Mesendoderm (in vitro differentiated cells): ENCODE measurements around the gene CHCHD6.

Source experiments
- DNase-seq: peaks from one replicate; pipeline ENCODE4 v3.0.0; 2013
- H2AK5ac ChIP-seq: 2 replicates; pipeline ENCODE4 v1.6.1; 2013; ENCODE audit warnings: low read length, inconsistent platforms
- H2BK120ac ChIP-seq: 2 replicates; pipeline ENCODE4 v1.6.1; 2013; ENCODE audit warnings: low read depth, mild to moderate bottlenecking, low read length, moderate library complexity, mixed read lengths
- H2BK15ac ChIP-seq: replicated peaks from 2 replicates; pipeline ENCODE4 v1.6.1; 2013; ENCODE audit warnings: low read depth, mild to moderate bottlenecking, moderate library complexity
- H2BK5ac ChIP-seq: 2 replicates; pipeline ENCODE4 v1.6.1; 2013; ENCODE audit warnings: low read length, inconsistent platforms
- H3K18ac ChIP-seq: 2 replicates; pipeline ENCODE4 v1.6.1; 2013; ENCODE audit warnings: mild to moderate bottlenecking, low read length, mixed read lengths
- H3K23ac ChIP-seq: one replicate; pipeline ENCODE4 v1.6.1; 2013; ENCODE audit warnings: low read length
- H3K27ac ChIP-seq: 2 replicates; pipeline ENCODE4 v1.5.1; 2013; ENCODE audit warnings: low read depth, mild to moderate bottlenecking, inconsistent platforms, low read length, moderate library complexity
- H3K27me3 ChIP-seq: 2 replicates; pipeline ENCODE4 v1.6.1; 2013; ENCODE audit warnings: low read length, control low read depth, mild to moderate bottlenecking, inconsistent platforms; ENCODE audit not compliant: insufficient read depth, poor library complexity
- H3K36me3 ChIP-seq: 2 replicates; pipeline ENCODE4 v1.6.1; 2013; ENCODE audit warnings: low read length, inconsistent platforms; ENCODE audit not compliant: control insufficient read depth, insufficient read depth
- H3K4ac ChIP-seq: one replicate; pipeline ENCODE4 v1.6.1; 2013; ENCODE audit warnings: low read depth, mild to moderate bottlenecking, low read length, moderate library complexity
- H3K4me1 ChIP-seq: 2 replicates; pipeline ENCODE4 v1.6.1; 2013; ENCODE audit warnings: low read depth, low read length, inconsistent platforms; ENCODE audit not compliant: control insufficient read depth
- H3K4me2 ChIP-seq: 2 replicates; pipeline ENCODE4 v1.6.1; 2013; ENCODE audit warnings: low read length
- H3K4me3 ChIP-seq: 2 replicates; pipeline ENCODE4 v1.5.1; 2013; ENCODE audit warnings: mild to moderate bottlenecking, low read length
- H3K56ac ChIP-seq: one replicate; pipeline ENCODE4 v1.6.1; 2013; ENCODE audit warnings: low read length
- H3K79me1 ChIP-seq: 2 replicates; pipeline ENCODE4 v1.6.1; 2013; ENCODE audit warnings: low read length, inconsistent platforms
- H3K79me2 ChIP-seq: 2 replicates; pipeline ENCODE4 v1.6.1; 2013; ENCODE audit warnings: mild to moderate bottlenecking, low read length; ENCODE audit not compliant: control insufficient read depth, insufficient read depth
- H3K9ac ChIP-seq: 2 replicates; pipeline ENCODE4 v1.6.1; 2013; ENCODE audit warnings: low read length, inconsistent platforms
- H4K5ac ChIP-seq: one replicate; pipeline ENCODE4 v1.6.1; 2013; ENCODE audit warnings: low read length
- H4K8ac ChIP-seq: one replicate; pipeline ENCODE4 v1.6.1; 2013; ENCODE audit warnings: low read depth, mild to moderate bottlenecking, control low read depth, low read length, moderate library complexity
- WGBS: extraction: QIAGEN DNeasy Blood & Tissue Kit; methylation state at CpG from one replicate; pipeline ENCODE4 v1.1.7; 2013; ENCODE audit warnings: low lambda C conversion rate, missing lambda C conversion rate; ENCODE audit not compliant: insufficient coverage; ENCODE audit errors: extremely low coverage; 5-methylcytosine and 5-hydroxymethylcytosine counted together

CHCHD6 gene

DNA sequence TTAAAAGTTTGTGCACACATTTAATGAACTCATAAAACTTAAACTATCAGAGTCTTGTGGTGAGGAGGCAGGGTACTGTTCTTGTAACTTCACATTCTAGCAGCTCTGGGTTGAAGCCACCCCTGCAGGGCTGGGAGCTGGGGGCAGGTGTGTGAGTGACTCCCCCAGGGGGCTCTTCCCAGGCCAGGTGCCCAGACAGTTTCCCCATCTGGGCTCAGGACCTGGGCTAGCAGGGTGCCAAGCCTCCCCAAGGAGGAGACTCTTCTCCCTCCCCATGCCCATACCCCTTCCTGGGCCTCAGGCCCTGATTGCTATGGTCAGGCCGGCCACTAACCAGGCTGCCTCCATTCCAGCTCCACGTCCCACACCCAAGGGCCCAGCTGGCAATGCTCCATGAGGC lies 22.0 kb upstream of the CHCHD6 start:
- Histone ChIP-seq H2AK5ac (no peak overlapping the region), H3K27ac (no peak overlapping the region), H3K4me1 (peaks cover 3% of the 10 kb centered on the region), H3K4ac (no peak overlapping the region), H3K18ac (no peak overlapping the region), H4K5ac (no peak overlapping the region), H4K8ac (no peak overlapping the region), H3K56ac (no peak overlapping the region), H2BK15ac (no peak overlapping the region), H3K36me3 (no peaks in the 10 kb centered on the region), H2BK120ac (no peak overlapping the region), H3K9ac (no peak overlapping the region), H3K4me2 (no peak overlapping the region), H3K23ac (no peak overlapping the region), H3K79me1 (no peaks in the 10 kb centered on the region), H3K79me2 (no peaks in the 10 kb centered on the region), H3K27me3 (no peaks in the 10 kb centered on the region), H3K4me3 (no peak overlapping the region), H2BK5ac (no peak overlapping the region)
- no CpG with 5 or more reads among the region's 2 CpGs for WGBS
- DNase-seq = no peak

- H3K27ac ChIP-seq = no peak overlapping the region
- no peak overlapping the region for H4K5ac ChIP-seq
- H3K4me1 ChIP-seq = peaks cover 3% of the 10 kb centered on the region
- no peak overlapping the region for H3K18ac ChIP-seq
- H3K23ac ChIP-seq = no peak overlapping the region
- no peak overlapping the region for H2BK5ac ChIP-seq
- no peak overlapping the region for H3K4me3 ChIP-seq
- H4K8ac ChIP-seq = no peak overlapping the region
- no peak overlapping the region for H3K9ac ChIP-seq
- no peak overlapping the region for H3K56ac ChIP-seq
- DNase-seq = no peak
- H3K79me1 ChIP-seq = no peaks in the 10 kb centered on the region
- H2BK15ac ChIP-seq = no peak overlapping the region
- no peaks in the 10 kb centered on the region for H3K79me2 ChIP-seq
- H2AK5ac ChIP-seq = no peak overlapping the region
- H3K27me3 ChIP-seq = no peaks in the 10 kb centered on the region
- H2BK120ac ChIP-seq = no peak overlapping the region
- H3K36me3 ChIP-seq = no peaks in the 10 kb centered on the region
- no CpG with 5 or more reads among the region's 5 CpGs for WGBS
- no peak overlapping the region for H3K4me2 ChIP-seq
- no peak overlapping the region for H3K4ac ChIP-seq
Measured at GRCh38 chr3:126683069-126683468, 21.0 kb upstream of the CHCHD6 start.

- H3K4me2 ChIP-seq = no peak overlapping the region
- no peak overlapping the region for H3K9ac ChIP-seq
- H3K4me3 ChIP-seq = no peak overlapping the region
- H3K56ac ChIP-seq = no peak overlapping the region
- H2AK5ac ChIP-seq = no peak overlapping the region
- peaks cover 3% of the 10 kb centered on the region for H3K4me1 ChIP-seq
- no CpG with 5 or more reads among the region's 7 CpGs for WGBS
- no peaks in the 10 kb centered on the region for H3K27me3 ChIP-seq
- no peak for DNase-seq
- H4K8ac ChIP-seq = no peak overlapping the region
- H2BK5ac ChIP-seq = no peak overlapping the region
- H3K27ac ChIP-seq = no peak overlapping the region
- no peak overlapping the region for H3K18ac ChIP-seq
- H2BK120ac ChIP-seq = no peak overlapping the region
- no peaks in the 10 kb centered on the region for H3K36me3 ChIP-seq
- H3K23ac ChIP-seq = no peak overlapping the region
- no peaks in the 10 kb centered on the region for H3K79me1 ChIP-seq
- no peaks in the 10 kb centered on the region for H3K79me2 ChIP-seq
- no peak overlapping the region for H3K4ac ChIP-seq
- H2BK15ac ChIP-seq = no peak overlapping the region
- H4K5ac ChIP-seq = no peak overlapping the region
Measured at GRCh38 chr3:126684218-126684751, 19.8 kb upstream of the CHCHD6 start.

DNA sequence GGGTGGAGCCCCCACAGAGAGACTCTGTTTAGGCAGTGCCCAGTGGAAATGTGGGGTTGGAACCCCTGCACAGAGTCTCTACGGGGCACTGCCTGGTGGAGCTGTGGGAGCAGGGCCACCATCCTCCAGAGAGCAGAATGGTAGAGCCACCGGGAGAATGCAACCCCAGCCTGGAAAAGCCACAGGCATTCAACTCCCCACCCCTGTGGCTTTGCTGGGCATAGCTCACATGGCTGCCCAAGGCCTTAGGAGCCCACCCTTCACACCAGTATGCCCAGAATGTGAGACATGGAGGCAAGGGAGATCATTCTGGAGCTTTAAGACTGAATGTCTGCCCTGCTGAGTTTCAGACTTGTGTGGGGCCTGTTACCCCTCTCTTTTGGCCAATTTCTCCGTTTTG lies 19.0 kb upstream of the CHCHD6 start:
- Histone ChIP-seq H3K27ac (no peak overlapping the region), H3K4me3 (no peak overlapping the region), H3K18ac (no peak overlapping the region), H3K4me2 (no peak overlapping the region), H4K8ac (no peak overlapping the region), H3K27me3 (no peaks in the 10 kb centered on the region), H3K36me3 (no peaks in the 10 kb centered on the region), H3K79me2 (no peaks in the 10 kb centered on the region), H2BK120ac (no peak overlapping the region), H2AK5ac (no peak overlapping the region), H3K4ac (no peak overlapping the region), H3K56ac (no peak overlapping the region), H2BK5ac (no peak overlapping the region), H3K23ac (no peak overlapping the region), H4K5ac (no peak overlapping the region), H3K4me1 (no peaks in the 10 kb centered on the region), H2BK15ac (no peak overlapping the region), H3K79me1 (no peaks in the 10 kb centered on the region), H3K9ac (no peak overlapping the region)
- no CpG with 5 or more reads among the region's 3 CpGs for WGBS
- no peak for DNase-seq

GRCh38 chr3:126685493-126685892 lies 18.5 kb upstream of the CHCHD6 start:
- WGBS = no CpG with 5 or more reads among the region's 2 CpGs
- Histone ChIP-seq H3K9ac (no peak overlapping the region), H3K79me2 (no peaks in the 10 kb centered on the region), H3K4me2 (no peak overlapping the region), H3K36me3 (no peaks in the 10 kb centered on the region), H3K18ac (no peak overlapping the region), H4K5ac (no peak overlapping the region), H3K56ac (no peak overlapping the region), H2BK15ac (no peak overlapping the region), H3K79me1 (no peaks in the 10 kb centered on the region), H3K23ac (no peak overlapping the region), H3K27me3 (no peaks in the 10 kb centered on the region), H3K27ac (no peak overlapping the region), H3K4me3 (no peak overlapping the region), H2BK5ac (no peak overlapping the region), H3K4me1 (no peaks in the 10 kb centered on the region), H3K4ac (no peak overlapping the region), H2AK5ac (no peak overlapping the region), H4K8ac (no peak overlapping the region), H2BK120ac (no peak overlapping the region)
- no peak for DNase-seq

DNA sequence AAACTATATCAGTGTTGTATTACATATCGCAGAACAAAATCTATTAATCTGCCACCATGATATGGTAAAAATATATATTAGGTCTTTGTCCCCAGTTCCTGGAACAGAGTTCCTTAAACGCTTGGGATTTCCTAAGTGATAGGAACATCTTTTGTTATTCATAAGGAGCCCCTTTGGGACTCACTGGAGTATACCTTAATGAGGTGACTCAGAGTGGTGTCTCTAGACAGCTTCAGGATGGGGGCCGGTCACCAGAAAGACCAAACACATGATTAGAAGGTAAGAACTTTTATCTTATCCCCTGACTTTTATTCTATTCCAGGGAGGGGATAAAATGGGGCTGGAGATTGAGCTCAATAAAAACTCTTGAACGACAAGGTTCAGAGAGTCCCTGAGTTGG lies 12.3 kb upstream of the CHCHD6 start:
- Histone ChIP-seq H3K4me1 (no peaks in the 10 kb centered on the region), H2BK5ac (no peak overlapping the region), H4K8ac (no peak overlapping the region), H3K9ac (no peak overlapping the region), H3K79me2 (no peaks in the 10 kb centered on the region), H2AK5ac (no peak overlapping the region), H3K18ac (no peak overlapping the region), H3K36me3 (no peaks in the 10 kb centered on the region), H3K27me3 (no peaks in the 10 kb centered on the region), H3K4me3 (no peak overlapping the region), H3K4ac (no peak overlapping the region), H2BK15ac (no peak overlapping the region), H3K27ac (no peak overlapping the region), H3K23ac (no peak overlapping the region), H3K4me2 (no peak overlapping the region), H3K79me1 (no peaks in the 10 kb centered on the region), H3K56ac (no peak overlapping the region), H4K5ac (no peak overlapping the region), H2BK120ac (no peak overlapping the region)
- DNase-seq = no peak
- WGBS = no CpG with 5 or more reads among the region's 4 CpGs
